HTERT RPE-1 (cell line): Measurements from ENCODE around the gene DMBT1.

Experiments
- in situ Hi-C: fragments of 300-500 bp; cut with MboI; formaldehyde crosslinking; loops from 4 replicates; pipeline ENCODE4 v1.14.3; 2020; ENCODE audit warnings: low sequenced_read_pairs

Gene DMBT1

GRCh38 chr10:122548407-122549085 is 12.0 kb upstream of the DMBT1 start:
- in situ Hi-C loops: no loop called here

- in situ Hi-C loops: no loop called here
These were observed 10.9 kb upstream of the DMBT1 start for GRCh38 chr10:122549636-122550035.

GRCh38 chr10:122550427-122550826 is 10.1 kb upstream of the DMBT1 start:
- in situ Hi-C loops: no loop called here

GRCh38 chr10:122550983-122551382 is 9.6 kb upstream of the DMBT1 start:
- in situ Hi-C loops: no loop called here

GRCh38 chr10:122551450-122551849 is 9.1 kb upstream of the DMBT1 start:
- in situ Hi-C loops: no loop called here

GRCh38 chr10:122553341-122553740 is 7.2 kb upstream of the DMBT1 start:
- in situ Hi-C loops: no loop called here

- in situ Hi-C loops: no loop called here
These were observed 6.2 kb upstream of the DMBT1 start for GRCh38 chr10:122554131-122555036.

GRCh38 chr10:122555442-122555841 is 5.1 kb upstream of the DMBT1 start:
- in situ Hi-C loops: no loop called here

- in situ Hi-C loops: no loop called here
These were observed 3.0 kb upstream of the DMBT1 start for GRCh38 chr10:122557516-122557915.

GRCh38 chr10:122558452-122558851 is 2.1 kb upstream of the DMBT1 start:
- in situ Hi-C loops: no loop called here

GRCh38 chr10:122559228-122559627 is 1.3 kb upstream of the DMBT1 start:
- in situ Hi-C loops: no loop called here

- in situ Hi-C loops: no loop called here
These were observed 658 bp downstream of the DMBT1 start for GRCh38 chr10:122561212-122561611.

GRCh38 chr10:122561792-122562191 is 1.2 kb downstream of the DMBT1 start:
- in situ Hi-C loops: no loop called here

- in situ Hi-C loops: no loop called here
These were observed 4.4 kb downstream of the DMBT1 start for GRCh38 chr10:122564980-122565379.

GRCh38 chr10:122565766-122566206 is 5.2 kb downstream of the DMBT1 start:
- in situ Hi-C loops: no loop called here

- in situ Hi-C loops: no loop called here
These were observed 6.1 kb downstream of the DMBT1 start for GRCh38 chr10:122566632-122567031.

GRCh38 chr10:122567056-122567660 is 6.6 kb downstream of the DMBT1 start:
- in situ Hi-C loops: no loop called here

GRCh38 chr10:122568551-122568950 is 8.0 kb downstream of the DMBT1 start:
- in situ Hi-C loops: no loop called here

- in situ Hi-C loops: no loop called here
These were observed 10.4 kb downstream of the DMBT1 start for GRCh38 chr10:122570920-122571319.

GRCh38 chr10:122571892-122572291 is 11.3 kb downstream of the DMBT1 start:
- in situ Hi-C loops: no loop called here

- in situ Hi-C loops: no loop called here
These were observed 15.2 kb downstream of the DMBT1 start for GRCh38 chr10:122575776-122576175.

- in situ Hi-C loops: no loop called here
These were observed 15.7 kb downstream of the DMBT1 start for GRCh38 chr10:122576291-122576690.
